HepG2 (cell line): ENCODE measurements around the gene CSNK2A2. TPM values are rescaled to one million over a fixed set of nuclear protein-coding genes. Genes with fewer than 3 reads are reported as not detected.

Experiments used
- AFF4 ChIP-seq: sonication (generic); formaldehyde crosslinking; IDR thresholded peaks from 2 replicates; pipeline ENCODE4 v1.4.0; 2020; ENCODE audit warnings: missing genetic modification reagents
- EP300 ChIP-seq, 3 experiments: sonication (generic) in 1 of 3; formaldehyde crosslinking in 1 of 3; IDR thresholded peaks; 2 replicates each; pipeline versions ENCODE4 v1.5.1 to v1.6.1; 2011 to 2020; ENCODE audit warnings: low read depth in 2 of 3, low read length in 2 of 3, borderline replicate concordance in 1 of 3, improper control_type of control experiment in 1 of 3, mild to moderate bottlenecking in 1 of 3, missing genetic modification reagents in 1 of 3, moderate library complexity in 1 of 3
- EZH2 ChIP-seq: conservative IDR thresholded peaks from 2 replicates; pipeline ENCODE4 v1.6.1; 2012; ENCODE audit warnings: mild to moderate bottlenecking, low read depth, low read length, moderate library complexity
- HIVEP1 ChIP-seq: sonication (generic); formaldehyde crosslinking; IDR thresholded peaks from 2 replicates; pipeline ENCODE4 v1.4.0; 2020; ENCODE audit warnings: mild to moderate bottlenecking, missing genetic modification reagents
- MBD4 ChIP-seq: IDR thresholded peaks from 2 replicates; pipeline ENCODE4 v1.6.1; 2012; ENCODE audit warnings: low read length, inconsistent platforms, borderline replicate concordance
- PLRG1 ChIP-seq: fragments of 450-650 bp; conservative IDR thresholded peaks from 2 replicates; pipeline ENCODE4 v1.6.1; 2016
- RNF219 ChIP-seq: sonication (generic); formaldehyde crosslinking; IDR thresholded peaks from 2 replicates; pipeline ENCODE4 v1.5.0; 2020; ENCODE audit warnings: mild to moderate bottlenecking, missing genetic modification reagents
- SUZ12 ChIP-seq: fragments of 150-350 bp; IDR thresholded peaks from 2 replicates; pipeline ENCODE4 v1.6.1; 2014; ENCODE audit warnings: low read depth, low read length
- ZBTB39 ChIP-seq: sonication (generic); formaldehyde crosslinking; IDR thresholded peaks from 2 replicates; pipeline ENCODE4 v1.5.0; 2020; ENCODE audit warnings: missing genetic modification reagents
- ZNF441 ChIP-seq: sonication (generic); formaldehyde crosslinking; IDR thresholded peaks from 2 replicates; pipeline ENCODE4 v1.7.0; 2021; ENCODE audit warnings: missing genetic modification reagents, borderline replicate concordance
- ZNF644 ChIP-seq: IDR thresholded peaks from 2 replicates; pipeline ENCODE4 v1.6.1; 2016; ENCODE audit warnings: low read depth
- ZNF710 ChIP-seq: sonication (generic); formaldehyde crosslinking; IDR thresholded peaks from 2 replicates; pipeline ENCODE4 v1.5.0; 2020; ENCODE audit warnings: mild to moderate bottlenecking, missing genetic modification reagents, borderline replicate concordance
- ZNF746 ChIP-seq: sonication (generic); formaldehyde crosslinking; IDR thresholded peaks from 2 replicates; pipeline ENCODE4 v1.8.0; 2022; ENCODE audit warnings: mild to moderate bottlenecking, missing genetic modification reagents
- ZNF841 ChIP-seq: sonication (generic); formaldehyde crosslinking; IDR thresholded peaks from 2 replicates; pipeline ENCODE4 v1.8.1; 2023; ENCODE audit warnings: missing genetic modification reagents, borderline replicate concordance
- polyA plus RNA-seq, 8 experiments: library from polyadenylated mRNA; depleted of rRNA in 3 of 8; stranded (reverse) in 7 of 8; unstranded in 1 of 8; fragments of >200 nt; fragmentation: Illumina TruSeq in 4 of 8; extraction: Trizol in 4 of 8; gene quantifications; 2 replicates each; pipeline versions ENCODE4 v1.2.1 to v1.2.3, GENCODE V29; 2011 to 2016; ENCODE audit warnings: low read depth in 4 of 8, missing spikeins in 1 of 8, mixed read lengths in 1 of 8; ENCODE audit not compliant: insufficient read depth in 1 of 8
- total RNA-seq, 5 experiments: library from RNA; depleted of rRNA; stranded (reverse); fragments of >200 nt; fragmentation: Illumina TruSeq; extraction: Trizol; gene quantifications; 2 replicates each; pipeline ENCODE4 v1.2.3, GENCODE V29; 2016; ENCODE audit warnings: low read depth in 1 of 5
- TF ChIP-seq, protein P1 (sequence below): fragments of 450-650 bp; IDR thresholded peaks from 2 replicates; pipeline ENCODE4 v1.6.1; 2017; ENCODE audit warnings: mild to moderate bottlenecking

The CSNK2A2 gene
- total and polyA plus RNA-seq, 2 of the 13 experiments (the other 11 are each of a cell fraction or from before 2014, with no cell fraction given) = 46.4 to 56.9 TPM

DNA sequence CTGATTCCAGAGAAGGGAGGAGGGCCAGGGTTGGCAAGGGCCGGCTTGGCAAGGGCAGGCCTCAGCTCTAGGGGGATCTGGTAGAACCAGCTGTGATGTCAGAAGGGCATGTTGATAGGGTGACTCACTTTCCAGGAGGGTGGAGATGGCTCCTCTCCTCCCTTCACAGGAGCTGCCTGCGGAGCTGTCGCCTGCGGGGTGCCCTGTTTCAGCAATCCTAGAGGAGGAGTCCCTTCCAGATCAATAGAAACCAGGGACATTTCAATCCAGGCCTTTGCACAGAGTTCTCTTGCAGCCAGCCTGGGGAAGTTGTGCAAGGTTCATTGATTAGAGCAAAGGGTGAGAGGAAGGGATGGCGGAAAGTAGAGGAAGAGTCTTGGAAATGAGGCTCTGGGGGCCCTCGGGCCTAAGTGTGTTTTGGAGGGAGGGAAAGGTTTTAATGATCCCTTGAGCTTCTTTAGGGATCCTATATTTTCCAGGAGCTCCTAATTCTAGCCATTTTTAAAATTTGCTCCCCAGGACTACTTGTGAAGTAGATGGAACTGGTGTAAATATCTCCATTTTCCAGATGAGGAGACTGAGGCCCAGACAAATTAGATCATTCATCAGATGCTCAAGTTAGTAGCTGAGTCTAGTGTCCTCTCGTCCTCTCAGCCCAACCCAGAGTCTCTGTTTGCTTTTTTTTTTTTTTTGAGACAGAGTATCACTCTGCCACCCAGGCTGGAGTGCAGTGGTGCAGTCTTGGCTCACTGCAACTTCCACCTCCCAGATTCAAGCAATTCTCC is 24.8 kb upstream of the CSNK2A2 start (continued):
- TF ChIP-seq EP300 (IDR thresholded peaks at IDR 0.05; ENCODE audit: low read depth in 2 of 2, low read length in 2 of 2) = peak; percentile 60 to 67; a peak in 3 of 4 replicates
- TF ChIP-seq EP300 (CRISPR knock-in tag; IDR thresholded peaks at IDR 0.05; ENCODE audit: borderline replicate concordance) = no peak
- no peak for TF ChIP-seq ZNF441
- TF ChIP-seq AFF4 = no peak
- TF ChIP-seq ZNF644 (CRISPR knock-in tag) = no peak
- TF ChIP-seq, protein P1, sequence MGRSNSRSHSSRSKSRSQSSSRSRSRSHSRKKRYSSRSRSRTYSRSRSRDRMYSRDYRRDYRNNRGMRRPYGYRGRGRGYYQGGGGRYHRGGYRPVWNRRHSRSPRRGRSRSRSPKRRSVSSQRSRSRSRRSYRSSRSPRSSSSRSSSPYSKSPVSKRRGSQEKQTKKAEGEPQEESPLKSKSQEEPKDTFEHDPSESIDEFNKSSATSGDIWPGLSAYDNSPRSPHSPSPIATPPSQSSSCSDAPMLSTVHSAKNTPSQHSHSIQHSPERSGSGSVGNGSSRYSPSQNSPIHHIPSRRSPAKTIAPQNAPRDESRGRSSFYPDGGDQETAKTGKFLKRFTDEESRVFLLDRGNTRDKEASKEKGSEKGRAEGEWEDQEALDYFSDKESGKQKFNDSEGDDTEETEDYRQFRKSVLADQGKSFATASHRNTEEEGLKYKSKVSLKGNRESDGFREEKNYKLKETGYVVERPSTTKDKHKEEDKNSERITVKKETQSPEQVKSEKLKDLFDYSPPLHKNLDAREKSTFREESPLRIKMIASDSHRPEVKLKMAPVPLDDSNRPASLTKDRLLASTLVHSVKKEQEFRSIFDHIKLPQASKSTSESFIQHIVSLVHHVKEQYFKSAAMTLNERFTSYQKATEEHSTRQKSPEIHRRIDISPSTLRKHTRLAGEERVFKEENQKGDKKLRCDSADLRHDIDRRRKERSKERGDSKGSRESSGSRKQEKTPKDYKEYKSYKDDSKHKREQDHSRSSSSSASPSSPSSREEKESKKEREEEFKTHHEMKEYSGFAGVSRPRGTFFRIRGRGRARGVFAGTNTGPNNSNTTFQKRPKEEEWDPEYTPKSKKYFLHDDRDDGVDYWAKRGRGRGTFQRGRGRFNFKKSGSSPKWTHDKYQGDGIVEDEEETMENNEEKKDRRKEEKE = no peak
- no peak for TF ChIP-seq MBD4
- no peak for TF ChIP-seq EZH2
- no peak for TF ChIP-seq ZBTB39
- no peak for TF ChIP-seq RNF219 (CRISPR knock-in tag)
- 0 out of 2 replicates have a peak, but pooled peaks have one; percentile 55 for TF ChIP-seq HIVEP1 (CRISPR knock-in tag)
- TF ChIP-seq PLRG1 = no peak
- peak; percentile 57; the same call in 1 of the 2 replicates for TF ChIP-seq ZNF746 (CRISPR knock-in tag)
- peak; percentile 83; the same call in 1 of the 2 replicates for TF ChIP-seq ZNF710
- TF ChIP-seq SUZ12 = no peak
- no peak for TF ChIP-seq ZNF841 (CRISPR knock-in tag)
